Suprapubic skin (tissue), 4 donors: ENCODE results near the gene PRPSAP1. TPM values are rescaled to one million over a fixed set of nuclear protein-coding genes. Genes with fewer than 3 reads are reported as not detected.
A peak's percentile ranks its signal among the peaks of the same experiment; 100 is the strongest.

ENCODE experiments used
- DNase-seq, 2 donors: peaks; one replicate each; pipeline ENCODE4 v3.0.0-alpha.2; 2019; ENCODE audit warnings: low spot score in 2 of 2
- H3K27ac ChIP-seq: fragments of 200-600 bp; sonication (generic); one replicate; pipeline ENCODE4 v1.5.1; 2019
- H3K27me3 ChIP-seq: fragments of 200-600 bp; sonication (generic); one replicate; pipeline ENCODE4 v1.5.1; 2019
- H3K36me3 ChIP-seq: fragments of 200-600 bp; sonication (generic); one replicate; pipeline ENCODE4 v1.5.1; 2019
- H3K4me1 ChIP-seq: fragments of 200-600 bp; sonication (generic); one replicate; pipeline ENCODE4 v1.5.1; 2019
- H3K4me3 ChIP-seq: fragments of 200-600 bp; sonication (generic); one replicate; pipeline ENCODE4 v1.5.1; 2019; ENCODE audit warnings: mild to moderate bottlenecking
- H3K9me3 ChIP-seq: fragments of 200-600 bp; sonication (generic); one replicate; pipeline ENCODE4 v1.5.1; 2019
- CTCF ChIP-seq, 2 donors: fragments of 200-600 bp in 1 of 2; fragments of 450-650 bp in 1 of 2; sonication (generic) in 1 of 2; IDR thresholded peaks; one replicate each; pipeline ENCODE4 v1.5.1; 2016 to 2019; ENCODE audit warnings: antibody characterized with exemption in 2 of 2, mild to moderate bottlenecking in 1 of 2, moderate library complexity in 1 of 2
- EP300 ChIP-seq: sonication (generic); formaldehyde crosslinking; IDR thresholded peaks from one replicate; pipeline ENCODE4 v1.6.1; 2017; ENCODE audit warnings: antibody characterized with exemption
- POLR2A ChIP-seq, 2 donors: fragments of 450-650 bp; IDR thresholded peaks; one replicate each; pipeline ENCODE4 v1.6.1; 2017; ENCODE audit warnings: antibody characterized with exemption in 2 of 2, mild to moderate bottlenecking in 2 of 2, moderate library complexity in 2 of 2
- POLR2AphosphoS5 ChIP-seq, 3 donors: sonication (generic); formaldehyde crosslinking; IDR thresholded peaks; one replicate each; pipeline ENCODE4 v1.6.1; 2017; ENCODE audit warnings: antibody characterized with exemption in 3 of 3
- WGBS: methylation state at CpG from one replicate; pipeline ENCODE4 v1.1.5; 2018; 5-methylcytosine and 5-hydroxymethylcytosine counted together
- total RNA-seq, 4 donors: library from RNA; depleted of rRNA; stranded (reverse); fragments of >200 nt; gene quantifications; one replicate each; pipeline ENCODE4 v1.1.0, GENCODE V29; 2016

PRPSAP1 gene
- total RNA-seq, 4 donors from 2014 or later: 47.3 to 83.9 (median 63.8) TPM

DNA sequence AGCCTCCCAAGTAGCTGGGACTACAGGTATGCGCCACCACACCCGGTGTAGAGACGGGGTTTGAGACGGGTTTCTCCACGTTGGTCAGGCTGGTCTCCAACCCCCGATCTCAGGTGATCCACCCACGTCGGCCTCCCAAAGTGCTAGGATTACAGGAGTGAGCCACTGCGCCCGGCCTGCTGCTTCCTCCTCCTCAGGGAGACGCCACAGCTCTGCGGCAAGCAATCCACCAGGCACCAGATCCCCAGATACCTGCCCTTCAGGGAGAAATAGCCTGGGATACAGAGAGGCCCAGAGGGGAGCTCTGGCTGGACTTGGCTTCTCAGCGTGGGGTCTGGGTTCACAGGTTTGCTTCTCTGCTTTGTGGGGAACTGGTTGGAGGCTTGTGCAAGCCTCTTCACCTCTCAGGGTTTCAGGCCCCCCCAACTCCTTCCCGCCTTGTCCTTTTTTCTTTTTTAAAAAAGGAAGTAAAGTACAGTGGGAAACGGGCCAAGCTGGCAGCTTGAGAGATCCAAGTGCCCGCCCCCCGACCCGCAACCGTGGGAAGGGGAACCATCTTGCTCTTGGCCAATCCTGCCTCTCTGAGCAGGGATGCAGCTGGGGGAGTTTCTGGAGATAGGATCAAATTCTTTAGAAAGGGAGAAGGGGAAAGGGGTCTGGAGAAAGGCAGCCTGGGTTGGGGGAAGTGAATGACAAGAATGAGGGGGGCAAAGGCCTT, 28.1 kb upstream of the PRPSAP1 start:
- Histone ChIP-seq H3K27ac (no peak overlapping the region), H3K27me3 (no peaks in the 10 kb centered on the region), H3K9me3 (no peaks in the 10 kb centered on the region), H3K4me1 (peaks cover 60% of the 10 kb centered on the region), H3K4me3 (peak overlapping the region; percentile 60), H3K36me3 (no peaks in the 10 kb centered on the region)
- WGBS: 56% methylated on average over 19 of the region's 19 CpGs
- TF ChIP-seq POLR2AphosphoS5 (IDR thresholded peaks at IDR 0.05) (no peak), EP300 (no peak), POLR2A (IDR thresholded peaks at IDR 0.05) (no peak), CTCF (IDR thresholded peaks at IDR 0.05) (no peak)
- no peak for DNase-seq

GRCh38 chr17:76379646-76380376, 26.1 kb upstream of the PRPSAP1 start:
- DNase-seq: no peak
- Histone ChIP-seq H3K4me1 (peaks cover 48% of the 10 kb centered on the region), H3K27me3 (no peaks in the 10 kb centered on the region), H3K9me3 (no peaks in the 10 kb centered on the region), H3K27ac (no peak overlapping the region), H3K4me3 (no peak overlapping the region), H3K36me3 (no peaks in the 10 kb centered on the region)
- TF ChIP-seq POLR2A (IDR thresholded peaks at IDR 0.05): no peak
- 88% methylated on average over 20 of the region's 21 CpGs for WGBS

GRCh38 chr17:76379275-76379641, 25.5 kb upstream of the PRPSAP1 start:
- Histone ChIP-seq H3K27me3 (no peaks in the 10 kb centered on the region), H3K36me3 (no peaks in the 10 kb centered on the region), H3K9me3 (no peaks in the 10 kb centered on the region), H3K4me3 (no peak overlapping the region), H3K27ac (no peak overlapping the region), H3K4me1 (peaks cover 43% of the 10 kb centered on the region)
- no peak for DNase-seq
- WGBS: 86% methylated on average over 11 of the region's 11 CpGs
- TF ChIP-seq POLR2A (IDR thresholded peaks at IDR 0.05): no peak
- no peak for TF ChIP-seq POLR2AphosphoS5 (IDR thresholded peaks at IDR 0.05)
- TF ChIP-seq CTCF (IDR thresholded peaks at IDR 0.05): no peak
- TF ChIP-seq EP300: no peak

DNA sequence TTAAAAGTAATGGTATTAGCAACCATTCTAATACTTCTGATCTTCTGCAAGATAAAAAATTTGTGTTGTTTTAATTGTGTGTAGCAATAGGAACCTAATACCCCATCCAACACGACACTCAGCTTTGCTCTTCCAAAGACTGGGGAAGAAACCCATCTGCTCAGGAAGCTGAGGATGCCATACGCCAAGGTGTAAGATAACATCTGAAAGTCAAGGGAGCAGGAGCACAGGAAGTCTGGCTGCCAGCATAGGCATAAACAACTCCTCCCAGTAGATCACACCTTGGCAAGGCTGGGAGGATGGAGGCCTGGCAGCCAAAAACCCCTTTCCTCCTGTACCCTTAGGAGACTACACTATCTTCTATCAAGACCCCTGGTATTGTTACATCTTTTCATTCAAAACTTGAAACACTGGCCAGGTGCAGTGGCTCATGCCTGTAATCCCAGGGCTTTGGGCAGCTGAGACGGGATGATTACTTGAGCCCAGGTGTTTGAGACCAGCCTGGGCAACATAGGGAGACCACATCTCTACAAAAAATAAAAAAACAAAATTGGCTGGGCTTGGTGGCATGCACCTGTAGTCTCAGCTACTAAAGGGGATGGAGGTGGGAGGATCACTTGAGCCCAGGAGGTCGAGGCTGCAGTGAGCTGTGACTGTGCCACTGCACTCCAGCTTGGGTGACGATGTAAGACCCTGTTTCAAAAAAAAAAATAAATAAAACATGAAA, 25.0 kb upstream of the PRPSAP1 start:
- TF ChIP-seq CTCF (IDR thresholded peaks at IDR 0.05) (no peak), EP300 (no peak), POLR2A (IDR thresholded peaks at IDR 0.05) (no peak), POLR2AphosphoS5 (IDR thresholded peaks at IDR 0.05) (no peak)
- Histone ChIP-seq H3K27me3 (no peaks in the 10 kb centered on the region), H3K27ac (no peak overlapping the region), H3K36me3 (no peaks in the 10 kb centered on the region), H3K4me1 (peaks cover 37% of the 10 kb centered on the region), H3K4me3 (no peak overlapping the region), H3K9me3 (no peaks in the 10 kb centered on the region)
- no peak for DNase-seq
- 74% methylated on average over 5 of the region's 5 CpGs for WGBS

DNA sequence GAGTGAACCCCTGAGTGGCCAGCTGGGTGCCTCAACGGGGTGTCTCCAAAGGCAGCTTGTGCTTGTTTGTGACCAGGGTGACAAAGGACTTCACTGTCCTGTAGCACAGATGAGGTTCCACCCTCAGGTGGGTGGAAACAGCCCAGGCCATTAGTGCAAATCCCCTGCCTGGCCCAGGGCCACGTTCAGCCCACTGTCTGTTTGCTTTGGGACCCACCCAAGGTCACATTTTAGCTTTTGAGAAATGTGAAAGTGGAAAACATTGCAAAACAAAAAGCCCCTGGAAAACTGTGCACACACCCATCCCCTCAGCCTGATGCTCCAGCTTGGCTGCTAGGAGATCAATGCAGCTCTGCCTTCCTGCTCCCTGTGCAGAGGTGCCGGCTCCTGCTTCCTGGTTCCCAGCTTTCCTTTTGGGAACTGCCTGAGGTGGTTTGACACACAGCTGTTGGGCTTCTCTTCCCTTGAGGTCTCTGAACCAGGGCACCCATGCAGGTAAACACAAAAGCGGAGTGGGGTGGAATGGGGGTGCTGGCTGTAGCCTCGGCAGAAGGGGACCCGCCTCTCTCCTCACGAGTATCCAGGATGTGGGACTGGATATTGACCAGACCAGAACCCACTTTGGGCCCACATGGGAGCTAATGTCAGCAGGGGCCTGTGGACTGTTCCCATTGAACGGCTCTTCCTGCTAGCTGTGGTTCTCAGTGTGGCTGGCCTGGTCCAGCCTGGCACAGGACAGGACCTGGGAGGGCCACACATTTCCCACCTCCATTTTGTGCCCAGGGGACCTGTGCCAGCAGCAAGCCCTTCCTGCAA, 22.8 kb upstream of the PRPSAP1 start:
- H3K9me3 ChIP-seq: no peaks in the 10 kb centered on the region
- H3K27ac ChIP-seq: no peak overlapping the region
- no peaks in the 10 kb centered on the region for H3K27me3 ChIP-seq
- no peaks in the 10 kb centered on the region for H3K36me3 ChIP-seq
- WGBS: 88% methylated on average over 2 of the region's 8 CpGs
- no peak overlapping the region for H3K4me3 ChIP-seq
- DNase-seq: no peak
- TF ChIP-seq CTCF (IDR thresholded peaks at IDR 0.05): no peak
- no peak for TF ChIP-seq EP300
- no peak for TF ChIP-seq POLR2A (IDR thresholded peaks at IDR 0.05)
- TF ChIP-seq POLR2AphosphoS5 (IDR thresholded peaks at IDR 0.05): no peak
- H3K4me1 ChIP-seq: peaks cover 16% of the 10 kb centered on the region
